Measurements from ENCODE around the gene MIAT. TPM values are rescaled to one million over a fixed set of nuclear protein-coding genes. Genes with fewer than 3 reads are reported as not detected.
"Not testable (repeated sequence)": the region's sequence is repeated elsewhere in the genome, so short reads cannot be mapped to it uniquely, and the experiment has no call there.

The MIAT gene
- total RNA-seq, 2 experiments from 2014 or later = 66.5 to 125 TPM

DNA sequence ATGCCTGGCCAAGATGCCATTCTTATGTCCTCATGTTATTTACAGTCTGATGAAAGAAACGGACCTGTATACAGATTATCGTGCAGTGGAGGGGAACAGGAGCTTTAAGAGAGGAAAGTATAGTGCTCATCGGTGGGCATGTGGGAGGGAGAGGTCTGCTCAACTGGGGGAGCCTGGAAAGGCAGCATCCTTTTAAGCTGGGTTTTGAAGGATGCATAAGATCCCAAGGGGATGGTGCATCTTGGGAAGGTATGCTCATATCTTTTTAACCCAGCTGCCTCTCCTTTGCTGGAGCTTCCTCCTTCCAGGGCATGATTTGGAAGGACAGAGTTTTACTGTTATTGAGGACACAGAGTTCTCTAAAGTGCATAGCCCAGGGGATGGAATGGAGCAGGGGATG, 34.8 kb downstream of the MIAT start:
- Mint-ChIP-seq H3K4me3 (no peak overlapping the region), H3K4me1 (peaks cover 12% of the 10 kb centered on the region)
- no peak for ATAC-seq

DNA sequence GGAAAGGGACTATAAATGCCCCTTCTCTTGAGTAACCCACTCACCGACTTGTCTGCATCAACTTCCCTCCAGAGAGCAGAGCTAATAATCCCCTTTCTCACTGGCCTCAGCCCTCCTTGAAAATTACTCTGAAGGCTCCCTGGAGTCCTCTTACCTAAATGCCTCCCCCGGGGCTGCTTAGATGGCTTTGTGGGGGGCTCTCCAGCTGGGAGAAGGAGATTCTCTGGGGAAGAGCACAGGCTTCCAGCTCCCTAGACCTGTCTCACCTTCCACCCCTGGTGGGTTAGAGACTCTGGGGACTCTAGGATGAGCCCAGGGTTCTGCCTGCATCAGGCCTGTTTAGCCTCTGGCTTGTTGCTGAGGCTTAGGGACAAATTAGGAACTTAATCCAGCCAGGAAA, 39.8 kb downstream of the MIAT start:
- no peak overlapping the region for H3K4me3 Mint-ChIP-seq
- no peaks in the 10 kb centered on the region for H3K27me3 Mint-ChIP-seq
- peaks cover 31% of the 10 kb centered on the region for H3K36me3 Mint-ChIP-seq
- peaks cover 2% of the 10 kb centered on the region for H3K9me3 Mint-ChIP-seq (ENCODE audit: low read depth)
- DNase-seq (no peak), ATAC-seq (no peak)
- CTCF ChIA-PET = no interaction called here
- no peaks in the 10 kb centered on the region for H3K4me1 Mint-ChIP-seq
- H3K27ac Mint-ChIP-seq = no peak overlapping the region

More for the DNA sequence above, 34.8 kb downstream of the MIAT start:
- peaks cover 7% of the 10 kb centered on the region for H3K36me3 Mint-ChIP-seq
- H3K9me3 Mint-ChIP-seq (ENCODE audit: low read depth) = no peaks in the 10 kb centered on the region
- H3K27me3 Mint-ChIP-seq = no peaks in the 10 kb centered on the region
- CTCF ChIA-PET = interaction anchor here (1.3 kb wide), 1 partner anchor 13 kb away, joined by 4 read pairs; no protein-coding TSS in a partner anchor
- no peak for DNase-seq
- no peak overlapping the region for H3K27ac Mint-ChIP-seq

DNA sequence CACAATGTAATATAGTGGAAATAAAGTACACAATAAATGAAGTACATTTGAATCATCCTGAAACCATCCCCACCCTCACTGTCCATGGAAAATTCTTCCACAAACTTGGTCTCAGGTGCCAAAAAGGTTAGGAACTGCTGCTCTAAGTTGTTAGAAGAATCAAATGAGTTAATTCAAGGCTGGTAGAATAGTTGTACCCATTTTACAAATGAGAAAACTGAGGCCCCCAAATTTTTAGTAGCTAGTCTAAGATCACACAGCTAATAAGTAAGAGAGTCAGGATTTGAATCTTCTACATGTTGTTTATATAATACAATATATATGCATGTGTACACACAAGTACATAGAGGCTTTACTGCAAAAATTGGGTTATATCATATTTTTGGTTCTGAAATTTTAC, 43.1 kb downstream of the MIAT start:
- no peak overlapping the region for H3K4me3 Mint-ChIP-seq
- H3K36me3 Mint-ChIP-seq = peaks cover 27% of the 10 kb centered on the region
- H3K27ac Mint-ChIP-seq = no peak overlapping the region
- no peaks in the 10 kb centered on the region for H3K27me3 Mint-ChIP-seq
- CTCF ChIA-PET = interaction anchor here (0.6 to 1.1 kb wide), 2 partner anchors 12 to 25 kb away, joined by 3 to 4 read pairs; no protein-coding TSS in a partner anchor
- DNase-seq (no peak), ATAC-seq (no peak)
- no peaks in the 10 kb centered on the region for H3K4me1 Mint-ChIP-seq
- H3K9me3 Mint-ChIP-seq (ENCODE audit: low read depth) = peaks cover 2% of the 10 kb centered on the region

DNA sequence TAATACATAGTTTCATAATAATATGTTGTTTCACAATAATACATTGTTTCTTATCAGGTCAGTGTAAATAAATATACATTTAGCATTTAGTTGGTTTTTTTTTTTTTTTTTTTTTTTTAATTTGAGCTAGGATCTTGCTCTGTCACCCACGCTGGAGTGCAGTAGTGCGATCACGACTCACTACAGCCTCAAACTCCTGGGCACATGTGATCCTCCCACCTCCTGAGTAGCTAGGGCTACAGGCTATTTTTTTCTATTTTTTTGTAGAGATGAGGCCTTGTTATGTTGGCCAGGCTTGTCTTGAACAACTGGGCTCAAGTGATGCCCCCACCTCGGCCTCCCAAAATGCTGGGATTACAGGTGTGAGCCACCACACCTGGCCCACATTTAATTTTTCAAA, 43.5 kb downstream of the MIAT start:
- H3K9me3 Mint-ChIP-seq (ENCODE audit: low read depth) = peaks cover 2% of the 10 kb centered on the region
- no peaks in the 10 kb centered on the region for H3K4me1 Mint-ChIP-seq
- no peak for DNase-seq
- ATAC-seq = no peak
- no peaks in the 10 kb centered on the region for H3K27me3 Mint-ChIP-seq
- CTCF ChIA-PET = interaction anchor here (0.7 to 1.1 kb wide), 2 partner anchors 25 to 198 kb away, joined by 3 to 4 read pairs; no protein-coding TSS in a partner anchor
- H3K4me3 Mint-ChIP-seq = no peak overlapping the region
- peaks cover 27% of the 10 kb centered on the region for H3K36me3 Mint-ChIP-seq
- no peak overlapping the region for H3K27ac Mint-ChIP-seq

- peaks cover 2% of the 10 kb centered on the region for H3K9me3 Mint-ChIP-seq (ENCODE audit: low read depth)
- CTCF ChIA-PET = interaction anchor here (0.7 to 1.1 kb wide), 2 partner anchors 26 to 198 kb away, joined by 3 to 4 read pairs; no protein-coding TSS in a partner anchor
- H3K27me3 Mint-ChIP-seq = no peaks in the 10 kb centered on the region
- no peaks in the 10 kb centered on the region for H3K4me1 Mint-ChIP-seq
- ATAC-seq = no peak
- no peak for DNase-seq
- no peak overlapping the region for H3K27ac Mint-ChIP-seq
- H3K4me3 Mint-ChIP-seq = no peak overlapping the region
- H3K36me3 Mint-ChIP-seq = peaks cover 28% of the 10 kb centered on the region
These were observed 43.9 kb downstream of the MIAT start for GRCh38 chr22:26701323-26701722.

DNA sequence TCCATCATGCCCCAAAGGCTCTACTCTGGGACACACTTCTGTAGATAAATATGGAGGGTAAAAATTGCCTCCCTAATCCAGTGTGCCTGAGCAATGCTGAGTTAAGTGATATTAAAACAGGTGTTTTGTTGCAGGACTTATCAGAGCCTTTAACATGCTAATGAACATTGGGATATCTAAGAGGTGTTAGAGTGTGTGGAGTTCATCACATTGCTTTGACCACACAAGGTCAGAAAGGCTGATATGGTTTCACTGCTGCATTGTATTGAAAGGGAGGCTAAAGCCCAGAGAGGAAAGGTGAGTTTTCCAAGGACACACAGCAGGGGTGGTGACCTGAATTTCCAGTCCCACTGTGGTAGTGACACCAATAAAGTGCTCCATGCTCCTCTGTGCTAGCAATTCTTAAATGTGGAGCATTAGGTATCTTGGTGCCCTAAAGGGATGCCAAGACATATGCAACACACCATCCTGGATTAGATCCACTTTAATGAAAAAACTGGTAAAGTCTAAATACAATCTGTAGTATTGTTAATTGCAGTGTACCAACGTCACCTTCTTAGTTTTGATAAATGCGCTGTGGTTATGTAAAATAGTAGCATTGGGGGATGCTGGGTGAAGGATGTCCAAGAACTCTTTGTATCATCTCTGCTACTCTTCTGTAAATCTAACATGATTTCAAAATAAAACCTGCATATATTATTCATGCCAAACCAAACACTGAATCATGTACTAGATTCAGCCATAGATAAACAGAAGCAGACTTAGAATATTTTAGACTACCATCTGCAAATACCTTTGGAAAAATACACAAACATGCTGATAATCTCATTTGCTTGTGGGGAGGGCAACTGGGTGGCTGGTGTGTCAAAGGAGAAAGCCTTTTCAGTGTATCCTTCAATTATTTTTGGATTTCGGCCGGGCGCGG, 45.8 kb downstream of the MIAT start:
- no peaks in the 10 kb centered on the region for H3K27me3 Mint-ChIP-seq
- peaks cover 4% of the 10 kb centered on the region for H3K9me3 Mint-ChIP-seq (ENCODE audit: low read depth)
- no peak overlapping the region for H3K27ac Mint-ChIP-seq
- H3K4me1 Mint-ChIP-seq = no peaks in the 10 kb centered on the region
- CTCF ChIA-PET = no interaction called here
- no peak for ATAC-seq
- no peak for DNase-seq
- H3K36me3 Mint-ChIP-seq = peaks cover 35% of the 10 kb centered on the region
- no peak overlapping the region for H3K4me3 Mint-ChIP-seq

DNA sequence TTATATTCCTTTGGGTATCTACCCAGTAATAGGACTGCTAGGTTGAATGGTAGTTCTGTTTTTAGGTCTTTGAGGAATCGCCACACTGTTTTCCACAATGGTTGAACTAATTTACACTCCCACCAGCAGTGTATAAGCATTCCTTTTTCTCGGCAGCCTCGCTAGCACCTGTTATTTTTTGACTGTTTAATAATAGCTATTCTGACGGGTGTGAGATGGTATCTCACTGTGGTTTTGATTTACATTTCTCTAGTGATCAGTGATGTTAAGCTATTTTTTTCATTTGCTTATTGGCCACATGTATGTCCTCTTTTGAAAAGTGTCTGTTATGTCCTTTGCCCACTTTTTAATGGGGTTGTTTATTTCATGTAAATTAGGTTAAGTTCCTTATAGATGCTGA, 48.0 kb downstream of the MIAT start:
- CTCF ChIA-PET; H3K27me3 Mint-ChIP-seq; DNase-seq; H3K4me3 Mint-ChIP-seq; ATAC-seq; H3K9me3 Mint-ChIP-seq (ENCODE audit: low read depth); H3K4me1 Mint-ChIP-seq; H3K27ac Mint-ChIP-seq: not testable (repeated sequence)
- peaks cover 22% of the 10 kb centered on the region for H3K36me3 Mint-ChIP-seq

- H3K4me3 Mint-ChIP-seq = no peak overlapping the region
- ATAC-seq (no peak), DNase-seq (no peak)
- peaks cover 19% of the 10 kb centered on the region for H3K36me3 Mint-ChIP-seq
- H3K27ac Mint-ChIP-seq = no peak overlapping the region
- CTCF ChIA-PET = no interaction called here
- no peaks in the 10 kb centered on the region for H3K27me3 Mint-ChIP-seq
- peaks cover 14% of the 10 kb centered on the region for H3K4me1 Mint-ChIP-seq
- H3K9me3 Mint-ChIP-seq (ENCODE audit: low read depth) = peaks cover 3% of the 10 kb centered on the region
These were observed 49.7 kb downstream of the MIAT start for GRCh38 chr22:26707090-26707489.

- Mint-ChIP-seq H3K27ac (no peak overlapping the region), H3K4me1 (peaks cover 14% of the 10 kb centered on the region), H3K36me3 (peaks cover 19% of the 10 kb centered on the region), H3K4me3 (no peak overlapping the region), H3K27me3 (no peaks in the 10 kb centered on the region), H3K9me3 (ENCODE audit: low read depth) (peaks cover 3% of the 10 kb centered on the region)
- ATAC-seq (no peak), DNase-seq (no peak)
- CTCF ChIA-PET = no interaction called here
These were observed 50.2 kb downstream of the MIAT start for GRCh38 chr22:26707581-26707980.

DNA sequence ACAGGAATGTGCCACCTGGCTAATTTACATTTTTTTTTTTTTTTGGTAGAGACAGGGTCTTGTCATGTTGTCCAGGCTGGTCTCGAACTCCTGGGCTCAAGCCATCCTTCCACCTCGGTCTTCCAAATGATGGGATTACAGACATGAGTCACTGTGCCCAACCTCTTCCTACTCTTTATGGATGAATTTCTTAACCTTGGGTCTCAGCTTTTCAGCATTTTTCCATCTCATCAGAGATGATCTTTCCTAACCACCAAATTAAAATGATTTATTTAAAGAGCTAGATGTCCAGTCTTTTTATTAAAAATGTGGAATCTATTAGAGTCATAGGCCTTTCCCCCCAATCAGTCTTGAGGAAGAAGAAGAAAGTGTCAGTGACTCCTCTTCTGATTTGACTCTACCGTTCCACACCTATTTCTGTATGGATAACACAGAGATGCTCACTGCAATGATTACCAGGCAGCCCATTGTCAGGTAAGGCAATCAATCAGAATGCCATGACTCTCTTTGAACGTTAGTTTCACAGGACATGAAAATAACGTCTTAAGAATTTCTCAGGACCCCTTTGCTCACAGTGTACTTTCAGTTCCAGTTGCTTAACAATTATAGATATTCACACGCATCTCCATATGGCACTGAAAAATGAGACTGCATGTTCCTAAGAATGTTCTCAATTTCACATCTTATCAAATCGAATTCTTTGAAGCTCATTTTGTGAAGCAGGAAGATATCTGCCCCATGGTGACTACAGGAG, 51.0 kb downstream of the MIAT start:
- CTCF ChIA-PET = no interaction called here
- Mint-ChIP-seq H3K9me3 (ENCODE audit: low read depth) (peaks cover 3% of the 10 kb centered on the region), H3K4me1 (peaks cover 14% of the 10 kb centered on the region), H3K27ac (no peak overlapping the region), H3K27me3 (no peaks in the 10 kb centered on the region), H3K36me3 (peaks cover 19% of the 10 kb centered on the region), H3K4me3 (no peak overlapping the region)
- no peak for ATAC-seq
- no peak for DNase-seq

- H3K4me3 Mint-ChIP-seq = no peak overlapping the region
These were observed 52.4 kb downstream of the MIAT start for GRCh38 chr22:26709617-26710390.

GRCh38 chr22:26711205-26711963, 54.0 kb downstream of the MIAT start:
- DNase-seq = peak; percentile 67
- peaks cover 18% of the 10 kb centered on the region for H3K36me3 Mint-ChIP-seq

More at GRCh38 chr22:26709617-26710390, 52.4 kb downstream of the MIAT start:
- Mint-ChIP-seq H3K27ac (no peak overlapping the region), H3K9me3 (ENCODE audit: low read depth) (peaks cover 3% of the 10 kb centered on the region), H3K4me1 (peaks cover 14% of the 10 kb centered on the region), H3K27me3 (no peaks in the 10 kb centered on the region), H3K36me3 (peaks cover 19% of the 10 kb centered on the region)
- DNase-seq (no peak), ATAC-seq (no peak)
- CTCF ChIA-PET = interaction anchor here (1.0 kb wide), 1 partner anchor 31 kb away, joined by 3 read pairs; no protein-coding TSS in a partner anchor

More at GRCh38 chr22:26711205-26711963, 54.0 kb downstream of the MIAT start:
- H3K9me3 Mint-ChIP-seq (ENCODE audit: low read depth) = peaks cover 3% of the 10 kb centered on the region
- no peak overlapping the region for H3K4me3 Mint-ChIP-seq
- CTCF ChIA-PET = interaction anchor here (1.1 kb wide), 1 partner anchor 395 kb away, joined by 3 read pairs; no protein-coding TSS in a partner anchor
- peaks cover 14% of the 10 kb centered on the region for H3K4me1 Mint-ChIP-seq
- peak overlapping the region; percentile 16 for H3K27ac Mint-ChIP-seq
- peak; percentile 78 for ATAC-seq
- H3K27me3 Mint-ChIP-seq = no peaks in the 10 kb centered on the region

Data from activated CD8-positive, alpha-beta memory T cell treated with anti-CD3 and anti-CD28 coated beads, Interleukin-2, amount 10 ng/mL, durations not matched to agents 7 days and 5 days (primary cell).